ENCODE measurements around the gene LRRN4. TPM values are rescaled to one million over a fixed set of nuclear protein-coding genes. Genes with fewer than 3 reads are reported as not detected.

The LRRN4 gene
- total RNA-seq, 4 donors from 2014 or later: not detected

GRCh38 chr20:6061544-6061943 lies 7.7 kb upstream of the LRRN4 start:
- ATAC-seq: no peak
- Histone ChIP-seq H3K36me3 (no peaks in the 10 kb centered on the region), H3K4me1 (no peaks in the 10 kb centered on the region), H3K4me3 (no peak overlapping the region), H3K9me3 (no peaks in the 10 kb centered on the region), H3K27ac (no peak overlapping the region), H3K27me3 (peaks cover 16% of the 10 kb centered on the region)
- WGBS, 2 donors (ENCODE audit: low coverage in 1 of 2): 29% methylated on average over 1 of the region's 2 CpGs; no CpG with 5 or more reads in 1 of the 2 donors
- TF ChIP-seq POLR2A (IDR thresholded peaks at IDR 0.05) (no peak), POLR2AphosphoS5 (IDR thresholded peaks at IDR 0.05) (no peak), EP300 (IDR thresholded peaks at IDR 0.05) (no peak), CTCF (IDR thresholded peaks at IDR 0.05) (no peak)

GRCh38 chr20:6060213-6060612 lies 6.4 kb upstream of the LRRN4 start:
- no peak overlapping the region for H3K4me3 ChIP-seq
- no peak for TF ChIP-seq POLR2A (IDR thresholded peaks at IDR 0.05)
- no peak for TF ChIP-seq CTCF (IDR thresholded peaks at IDR 0.05)
- no peak for TF ChIP-seq EP300 (IDR thresholded peaks at IDR 0.05)
- TF ChIP-seq POLR2AphosphoS5 (IDR thresholded peaks at IDR 0.05): no peak
- H3K9me3 ChIP-seq: no peaks in the 10 kb centered on the region
- no peak for ATAC-seq
- no peaks in the 10 kb centered on the region for H3K36me3 ChIP-seq
- H3K4me1 ChIP-seq: no peaks in the 10 kb centered on the region
- peaks cover 29% of the 10 kb centered on the region for H3K27me3 ChIP-seq
- 38 to 43% methylated on average over 6 of the region's 6 CpGs for WGBS, 2 donors (ENCODE audit: low coverage in 1 of 2)
- H3K27ac ChIP-seq: no peak overlapping the region

GRCh38 chr20:6058684-6059295 lies 4.9 kb upstream of the LRRN4 start:
- TF ChIP-seq POLR2A (IDR thresholded peaks at IDR 0.05): no peak
- H3K9me3 ChIP-seq: no peaks in the 10 kb centered on the region
- no peak overlapping the region for H3K27ac ChIP-seq
- no peaks in the 10 kb centered on the region for H3K4me1 ChIP-seq
- H3K27me3 ChIP-seq: peaks cover 32% of the 10 kb centered on the region
- no peak for ATAC-seq
- no peaks in the 10 kb centered on the region for H3K36me3 ChIP-seq
- H3K4me3 ChIP-seq: no peak overlapping the region
- WGBS, 2 donors (ENCODE audit: low coverage in 1 of 2): 17 to 22% methylated on average over 4 to 5 of the region's 7 CpGs

GRCh38 chr20:6057691-6058090 lies 3.8 kb upstream of the LRRN4 start:
- ATAC-seq: no peak
- WGBS, 2 donors (ENCODE audit: low coverage in 1 of 2): 83 to 92% methylated on average over 1 to 2 of the region's 2 CpGs
- no peak for TF ChIP-seq EP300 (IDR thresholded peaks at IDR 0.05)
- no peak for TF ChIP-seq POLR2AphosphoS5 (IDR thresholded peaks at IDR 0.05)
- TF ChIP-seq POLR2A (IDR thresholded peaks at IDR 0.05): no peak
- no peak for TF ChIP-seq CTCF (IDR thresholded peaks at IDR 0.05)

GRCh38 chr20:6057139-6057538 lies 3.3 kb upstream of the LRRN4 start:
- no peak overlapping the region for H3K4me3 ChIP-seq
- H3K27me3 ChIP-seq: peaks cover 48% of the 10 kb centered on the region
- 80 to 100% methylated on average over 2 of the region's 2 CpGs for WGBS, 2 donors (ENCODE audit: low coverage in 1 of 2)
- no peaks in the 10 kb centered on the region for H3K9me3 ChIP-seq
- peaks cover 0 to 5% (median 4%) of the 10 kb centered on the region in 3 donors for H3K4me1 ChIP-seq
- ATAC-seq: no peak
- TF ChIP-seq EP300 (IDR thresholded peaks at IDR 0.05) (no peak), POLR2AphosphoS5 (IDR thresholded peaks at IDR 0.05) (no peak), POLR2A (IDR thresholded peaks at IDR 0.05) (no peak), CTCF (IDR thresholded peaks at IDR 0.05) (no peak)
- H3K36me3 ChIP-seq: no peaks in the 10 kb centered on the region
- no peak overlapping the region for H3K27ac ChIP-seq

More at GRCh38 chr20:6057691-6058090, 3.8 kb upstream of the LRRN4 start:
- Histone ChIP-seq H3K9me3 (no peaks in the 10 kb centered on the region), H3K27ac (no peak overlapping the region), H3K36me3 (no peaks in the 10 kb centered on the region), H3K4me3 (no peak overlapping the region), H3K4me1 (no peaks in the 10 kb centered on the region), H3K27me3 (peaks cover 43% of the 10 kb centered on the region)

All from gastroesophageal sphincter (tissue), 4 donors.